ENCODE results near the gene RFWD3. TPM values are rescaled to one million over a fixed set of nuclear protein-coding genes. Genes with fewer than 3 reads are reported as not detected.

The RFWD3 gene
- total and polyA plus RNA-seq, 2 of the 4 experiments (the other 2 are of a cell fraction) = 16.7 to 27.6 TPM

GRCh38 chr16:74713876-74714275 is 47.2 kb upstream of the RFWD3 start:
- Histone ChIP-seq H3K79me1 (ENCODE audit: low read depth in 1 of 2, low read length in 2 of 2) (no peaks in the 10 kb centered on the region), H2BK5ac (ENCODE audit: low read depth, low read length, poor library complexity, severe bottlenecking) (no peak overlapping the region)

More at GRCh38 chr16:74713876-74714275, 47.2 kb upstream of the RFWD3 start:
- no peak overlapping the region for H2BK20ac ChIP-seq (ENCODE audit: low read depth, low read length)
- ATAC-seq (ENCODE audit: low read depth) (no peak), DNase-seq (no peak)
- H3K27me3 ChIP-seq (ENCODE audit: control insufficient read depth, insufficient read depth, low read length) = peaks cover 14% of the 10 kb centered on the region; the same call in 1 of the 2 replicates
- intact Hi-C loops (cut with micrococcal nuclease) (no loop called here), in situ Hi-C loops (cut with MboI; ENCODE audit: low sequenced_read_pairs) (loop anchor here (5.0 kb wide), 1 partner anchor 93 kb away; no protein-coding TSS in a partner anchor), dilution Hi-C loops (cut with HindIII; ENCODE audit: low sequenced_read_pairs, unreplicated experiment) (no loop called here)
- no peak overlapping the region for H2AK5ac ChIP-seq (ENCODE audit: low read depth, low read length)
- H2AK9ac ChIP-seq (replicated peaks; ENCODE audit: low read depth, low read length, poor library complexity) = no peak overlapping the region
- H3K9ac ChIP-seq (ENCODE audit: low read depth, low read length) = no peak overlapping the region
- no peaks in the 10 kb centered on the region for H3K9me3 ChIP-seq (ENCODE audit: control insufficient read depth, insufficient read depth, low read length)
- H3K14ac ChIP-seq (replicated peaks; ENCODE audit: low read depth, low read length) = no peak overlapping the region
- H3K4me2 ChIP-seq (ENCODE audit: low read depth, low read length) = no peak overlapping the region
- no peak for TF ChIP-seq RCOR1 (IDR thresholded peaks at IDR 0.05; ENCODE audit: insufficient replicate concordance, low read length)
- TF ChIP-seq BHLHE40 (IDR thresholded peaks at IDR 0.05; ENCODE audit: low read depth, low read length) = no peak
- ChIA-PET POLR2A (ENCODE audit: unreplicated experiment) (interaction anchor here (0.8 kb wide), 1 partner anchor 102 kb away, joined by 15 read pairs; no protein-coding TSS in a partner anchor), CTCF (no interaction called here)
- no peak overlapping the region for H3K4ac ChIP-seq (ENCODE audit: low read depth, low read length)
- H2AFZ ChIP-seq (replicated peaks; ENCODE audit: low read length, poor library complexity) = no peak overlapping the region
- no peak overlapping the region for H3K56ac ChIP-seq (ENCODE audit: extremely low read depth, insufficient read depth, low read length)
- H3K4me3 ChIP-seq (ENCODE audit: insufficient read depth, low read depth, low read length) = no peak overlapping the region
- WGBS, 2 experiments (ENCODE audit: extremely low coverage in 2 of 2, insufficient read length in 1 of 2) = 80% methylated on average over 2 of the region's 10 CpGs; no CpG with 5 or more reads in 1 of the 2 experiments
- no peaks in the 10 kb centered on the region for H3K4me1 ChIP-seq (ENCODE audit: control insufficient read depth, insufficient read depth, low read length)
- no peak overlapping the region for H4K5ac ChIP-seq (ENCODE audit: low read depth, low read length)
- H4K91ac ChIP-seq (ENCODE audit: insufficient read depth, low read depth, low read length) = no peak overlapping the region
- H3K23ac ChIP-seq (ENCODE audit: low read depth, low read length) = no peak overlapping the region
- no TSS peak for BruUV-seq (replicated peaks)
- H3K9me1 ChIP-seq (ENCODE audit: insufficient read depth, low read length) = no peaks in the 10 kb centered on the region
- no peak overlapping the region for H4K8ac ChIP-seq (ENCODE audit: low read depth in 2 of 2, low read length in 2 of 2)
- H4K20me1 ChIP-seq (ENCODE audit: insufficient read depth, low read length) = no peaks in the 10 kb centered on the region
- H3K18ac ChIP-seq (ENCODE audit: low read depth, low read length) = no peak overlapping the region
- no peaks in the 10 kb centered on the region for H3K36me3 ChIP-seq (ENCODE audit: control insufficient read depth, insufficient read depth, low read length)
- no peak overlapping the region for H3K27ac ChIP-seq (ENCODE audit: insufficient read depth, low read length)
- no peak overlapping the region for H2BK15ac ChIP-seq (ENCODE audit: low read depth, low read length)
- no peak overlapping the region for H2BK120ac ChIP-seq (ENCODE audit: low read depth, low read length)

Measured in IMR-90 (cell line).